GM19328 (cell line): ENCODE measurements around the gene AIRE.

Experiments
- ATAC-seq: cut with Tn5 transposase; IDR thresholded peaks from one replicate; pipeline ENCODE4 v1.9.1; 2021; ENCODE audit warnings: mild to moderate bottlenecking, moderate library complexity; ENCODE audit not compliant: unreplicated experiment

AIRE gene

GRCh38 chr21:44303490-44303981 lies 17.9 kb downstream of the AIRE start:
- no peak for ATAC-seq

- ATAC-seq = no peak
Observed at GRCh38 chr21:44304011-44304616, 18.4 kb downstream of the AIRE start.

- no peak for ATAC-seq
Observed at GRCh38 chr21:44304877-44305293, 19.2 kb downstream of the AIRE start.

GRCh38 chr21:44305691-44306090 lies 20.0 kb downstream of the AIRE start:
- no peak for ATAC-seq

GRCh38 chr21:44306936-44307704 lies 21.4 kb downstream of the AIRE start:
- ATAC-seq = no peak

- ATAC-seq = no peak
Observed at GRCh38 chr21:44310628-44311507, 25.2 kb downstream of the AIRE start.

- no peak for ATAC-seq
Observed at GRCh38 chr21:44312089-44312488, 26.4 kb downstream of the AIRE start.

- ATAC-seq = no peak
Observed at GRCh38 chr21:44312716-44313115, 27.0 kb downstream of the AIRE start.

- ATAC-seq = no peak
Observed at GRCh38 chr21:44313451-44313850, 27.8 kb downstream of the AIRE start.

GRCh38 chr21:44314128-44314527 lies 28.5 kb downstream of the AIRE start:
- no peak for ATAC-seq

- no peak for ATAC-seq
Observed at GRCh38 chr21:44314561-44314960, 28.9 kb downstream of the AIRE start.

- ATAC-seq = no peak
Observed at GRCh38 chr21:44315691-44316203, 30.1 kb downstream of the AIRE start.

- ATAC-seq = no peak
Observed at GRCh38 chr21:44316277-44316900, 30.7 kb downstream of the AIRE start.

GRCh38 chr21:44317241-44317782 lies 31.6 kb downstream of the AIRE start:
- no peak for ATAC-seq

GRCh38 chr21:44317871-44318270 lies 32.2 kb downstream of the AIRE start:
- no peak for ATAC-seq

- no peak for ATAC-seq
Observed at GRCh38 chr21:44318489-44319285, 33.0 kb downstream of the AIRE start.

GRCh38 chr21:44319407-44320065 lies 33.9 kb downstream of the AIRE start:
- no peak for ATAC-seq

- ATAC-seq = no peak
Observed at GRCh38 chr21:44320847-44321246, 35.2 kb downstream of the AIRE start.

- ATAC-seq = no peak
Observed at GRCh38 chr21:44321846-44322450, 36.3 kb downstream of the AIRE start.
